K562 treated with DMSO at 1 percent for 4 hours (cell line): Measurements from ENCODE around the gene CASTOR2. TPM values are rescaled to one million over a fixed set of nuclear protein-coding genes. Genes with fewer than 3 reads are reported as not detected.

ENCODE experiments used
- total RNA-seq: library from RNA; unstranded; fragments of 300-600 nt; gene quantifications from 2 replicates; pipeline ENCODE4 v1.2.3, GENCODE V29; 2022; ENCODE audit not compliant: insufficient read depth

Gene CASTOR2
- total RNA-seq: 7.8 and 8.1 TPM in 2 replicates

DNA sequence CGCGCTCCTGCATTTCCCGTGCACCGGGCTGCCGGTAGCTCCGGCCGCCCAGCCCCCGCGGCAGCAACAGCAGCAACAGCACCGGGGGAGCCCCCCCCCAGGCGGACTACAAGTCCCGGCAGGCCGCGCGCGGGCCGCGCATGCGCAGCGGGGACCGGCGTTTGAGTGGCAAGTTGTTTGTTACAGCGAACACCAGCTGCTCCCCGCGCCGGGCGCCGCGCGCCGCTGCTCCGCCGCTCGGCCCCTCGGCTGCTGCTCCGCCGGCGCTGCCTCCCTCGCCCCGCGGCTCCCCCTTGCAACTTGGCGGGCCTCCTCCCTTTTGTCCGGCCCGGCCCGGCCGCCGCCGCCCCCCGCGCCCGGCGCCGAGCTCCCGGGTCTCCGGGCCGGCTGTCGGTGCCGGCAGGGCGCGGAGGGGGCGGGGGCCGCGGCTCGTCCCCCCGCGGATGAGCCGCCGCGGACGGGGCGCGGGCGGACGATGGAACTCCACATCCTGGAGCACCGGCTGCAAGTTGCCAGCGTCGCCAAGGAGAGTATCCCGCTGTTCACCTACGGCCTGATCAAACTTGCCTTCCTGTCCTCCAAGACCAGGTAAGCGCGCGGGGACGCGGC, at the start of gene CASTOR2:
CASTOR2 (plus strand) TSS at position 195 of the 609 bp plus-strand sequence; CDS start at position 476, 281 bp downstream.

Other genes starting within 250 kb of the CASTOR2 start
- gene NCF1, start 190.7 kb upstream of the CASTOR2 start, total RNA-seq: 0.99 and 2.1 TPM in 2 replicates
- gene GTF2IRD2, start 113.1 kb upstream of the CASTOR2 start, total RNA-seq: 6.4 and 13.3 TPM in 2 replicates
- gene RCC1L, start 109.1 kb downstream of the CASTOR2 start, total RNA-seq: 88.1 and 99.2 TPM in 2 replicates
- 9.1 and 16.2 TPM in 2 replicates for gene GTF2IRD2B, start 127.9 kb downstream of the CASTOR2 start, total RNA-seq